H9 (cell line): ENCODE data around the gene LMTK3. TPM values are rescaled to one million over a fixed set of nuclear protein-coding genes. Genes with fewer than 3 reads are reported as not detected.
A peak's percentile ranks its signal among the peaks of the same experiment; 100 is the strongest.

Experiments used
- DNase-seq: peaks from one replicate; pipeline ENCODE4 v3.0.0-alpha.2; 2017
- H2AFZ ChIP-seq: one replicate; pipeline ENCODE4 v1.6.1; 2013; ENCODE audit warnings: mild to moderate bottlenecking, low read length, control low read depth, moderate library complexity
- H2AK5ac ChIP-seq: 2 replicates; pipeline ENCODE4 v1.6.1; 2013; ENCODE audit warnings: low read length, control low read depth, mixed read lengths; ENCODE audit not compliant: insufficient read length
- H2BK120ac ChIP-seq: one replicate; pipeline ENCODE4 v1.6.1; 2013; ENCODE audit warnings: low read depth, mild to moderate bottlenecking, low read length, control low read depth, inconsistent platforms; ENCODE audit not compliant: poor library complexity, severe bottlenecking
- H2BK12ac ChIP-seq: 2 replicates; pipeline ENCODE4 v1.6.1; 2013; ENCODE audit warnings: low read length, control low read depth, mixed read lengths, low read depth; ENCODE audit not compliant: insufficient read length
- H2BK15ac ChIP-seq: 2 replicates; pipeline ENCODE4 v1.6.1; 2013; ENCODE audit warnings: low read depth, low read length, control low read depth
- H2BK20ac ChIP-seq: one replicate; pipeline ENCODE4 v1.6.1; 2013; ENCODE audit warnings: low read depth, mild to moderate bottlenecking, low read length, control low read depth, inconsistent platforms; ENCODE audit not compliant: poor library complexity, severe bottlenecking
- H2BK5ac ChIP-seq: 2 replicates; pipeline ENCODE4 v1.6.1; 2013; ENCODE audit warnings: low read length, control low read depth, mixed read lengths; ENCODE audit not compliant: insufficient read length
- H3K14ac ChIP-seq: 2 replicates; pipeline ENCODE4 v1.6.1; 2013; ENCODE audit warnings: low read length, control low read depth; ENCODE audit not compliant: insufficient read depth
- H3K18ac ChIP-seq: 2 replicates; pipeline ENCODE4 v1.6.1; 2013; ENCODE audit warnings: low read depth, mild to moderate bottlenecking, mixed read lengths, low read length, control low read depth; ENCODE audit not compliant: insufficient read length
- H3K23ac ChIP-seq: 2 replicates; pipeline ENCODE4 v1.6.1; 2013; ENCODE audit warnings: low read length, control low read depth, mixed read lengths, low read depth; ENCODE audit not compliant: insufficient read length
- H3K23me2 ChIP-seq: 2 replicates; pipeline ENCODE4 v1.6.1; 2013; ENCODE audit warnings: low read depth, mild to moderate bottlenecking, mixed read lengths, low read length, control low read depth; ENCODE audit not compliant: insufficient read length, poor library complexity, severe bottlenecking
- H3K27ac ChIP-seq: 2 replicates; pipeline ENCODE4 v1.5.1; 2013; ENCODE audit warnings: low read length, control low read depth, mixed read lengths, low read depth; ENCODE audit not compliant: insufficient read length
- H3K27me3 ChIP-seq: 2 replicates; pipeline ENCODE4 v1.6.1; 2013; ENCODE audit warnings: low read length, control low read depth, inconsistent platforms; ENCODE audit not compliant: insufficient read depth
- H3K4ac ChIP-seq: 2 replicates; pipeline ENCODE4 v1.6.1; 2013; ENCODE audit warnings: low read depth, mild to moderate bottlenecking, control low read depth, inconsistent platforms, low read length, moderate library complexity
- H3K4me1 ChIP-seq: 2 replicates; pipeline ENCODE4 v1.6.1; 2013; ENCODE audit warnings: low read length, control low read depth, inconsistent platforms; ENCODE audit not compliant: insufficient read depth
- H3K4me2 ChIP-seq: 2 replicates; pipeline ENCODE4 v1.6.1; 2013; ENCODE audit warnings: low read length, control low read depth, mixed read lengths; ENCODE audit not compliant: insufficient read length, insufficient read depth
- H3K56ac ChIP-seq: 2 replicates; pipeline ENCODE4 v1.6.1; 2013; ENCODE audit warnings: low read depth, mild to moderate bottlenecking, mixed read lengths, low read length, control low read depth; ENCODE audit not compliant: insufficient read length
- H3K79me1 ChIP-seq: 2 replicates; pipeline ENCODE4 v1.6.1; 2013; ENCODE audit warnings: low read depth, mild to moderate bottlenecking, moderate library complexity, low read length, control low read depth, inconsistent platforms; ENCODE audit not compliant: insufficient read depth, poor library complexity, severe bottlenecking
- H3K79me2 ChIP-seq: 2 replicates; pipeline ENCODE4 v1.6.1; 2013; ENCODE audit warnings: low read length, control low read depth, inconsistent platforms; ENCODE audit not compliant: insufficient read depth
- H3K9ac ChIP-seq: 2 replicates; pipeline ENCODE4 v1.6.1; 2013; ENCODE audit warnings: low read length, control low read depth, mixed read lengths; ENCODE audit not compliant: insufficient read length; ENCODE audit errors: extremely low read depth
- H3K9me3 ChIP-seq: one replicate; pipeline ENCODE4 v1.6.1; 2013; ENCODE audit warnings: low read depth, low read length, inconsistent platforms; ENCODE audit not compliant: control insufficient read depth
- H3T11ph ChIP-seq: one replicate; pipeline ENCODE4 v1.6.1; 2013; ENCODE audit warnings: mild to moderate bottlenecking, low read length, control low read depth, inconsistent platforms
- H4K20me1 ChIP-seq: one replicate; pipeline ENCODE4 v1.6.1; 2013; ENCODE audit not compliant: control insufficient read depth, insufficient read length, insufficient read depth
- H4K5ac ChIP-seq: 2 replicates; pipeline ENCODE4 v1.6.1; 2013; ENCODE audit warnings: low read depth, mild to moderate bottlenecking, mixed read lengths, low read length, control low read depth; ENCODE audit not compliant: insufficient read length
- H4K8ac ChIP-seq: replicated peaks from 2 replicates; pipeline ENCODE4 v1.6.1; 2013; ENCODE audit warnings: low read length, control low read depth, mixed read lengths, low read depth; ENCODE audit not compliant: insufficient read length
- H4K91ac ChIP-seq: 2 replicates; pipeline ENCODE4 v1.6.1; 2013; ENCODE audit warnings: low read depth, mild to moderate bottlenecking, moderate library complexity, mixed read lengths, low read length, control low read depth; ENCODE audit not compliant: insufficient read length
- H3K27ac Mint-ChIP-seq, 3 experiments: 2 replicates in 2 of 3; 3 replicates in 1 of 3; pipeline ENCODE4 v1.8.0; 2020 to 2021; ENCODE audit warnings: mixed read lengths in 3 of 3, mild to moderate bottlenecking in 1 of 3, moderate library complexity in 1 of 3
- H3K27me3 Mint-ChIP-seq: 2 replicates; pipeline ENCODE4 v1.8.0; 2021; ENCODE audit warnings: low read depth, mild to moderate bottlenecking, moderate library complexity, mixed read lengths
- H3K36me3 Mint-ChIP-seq, 3 experiments: 2 replicates in 2 of 3; 3 replicates in 1 of 3; pipeline ENCODE4 v1.8.0; 2020 to 2021; ENCODE audit warnings: low read depth in 3 of 3, mixed read lengths in 3 of 3; ENCODE audit not compliant: insufficient read depth in 1 of 3
- H3K4me1 Mint-ChIP-seq, 2 experiments: 2 replicates each; pipeline ENCODE4 v1.8.0; 2020; ENCODE audit warnings: mixed read lengths in 2 of 2
- H3K4me3 Mint-ChIP-seq, 2 experiments: 2 replicates in 1 of 2; 3 replicates in 1 of 2; pipeline ENCODE4 v1.8.0; 2020 to 2021; ENCODE audit warnings: mild to moderate bottlenecking in 2 of 2, mixed read lengths in 2 of 2, moderate library complexity in 1 of 2
- H3K9me3 Mint-ChIP-seq, 2 experiments: 2 replicates in 1 of 2; 3 replicates in 1 of 2; pipeline ENCODE4 v1.8.0; 2020; ENCODE audit warnings: mild to moderate bottlenecking in 2 of 2, mixed read lengths in 2 of 2, moderate library complexity in 1 of 2
- WGBS: extraction: QIAGEN DNeasy Blood & Tissue Kit; methylation state at CpG from one replicate; pipeline ENCODE4 v1.1.7; 2013; ENCODE audit warnings: missing lambda C conversion rate, low lambda C conversion rate, mixed read lengths; ENCODE audit not compliant: insufficient read length; ENCODE audit errors: extremely low coverage; 5-methylcytosine and 5-hydroxymethylcytosine counted together
- total RNA-seq: library from RNA; stranded (reverse); gene quantifications from 2 replicates; pipeline ENCODE4 v1.2.1, GENCODE V29; 2021
- TF ChIP-seq, protein P1 (sequence below): fragments of 200-600 bp; sonication (generic); conservative IDR thresholded peaks from 3 replicates; pipeline ENCODE4 v1.8.0; 2021; ENCODE audit warnings: antibody characterized with exemption, mild to moderate bottlenecking

Gene LMTK3
- total RNA-seq, 1 experiment from 2014 or later, result 14.4 TPM

- Mint-ChIP-seq H3K36me3 (peaks cover 28 to 44% (median 30%) of the 10 kb centered on the region in 3 experiments), H3K27ac (peak overlapping the region in 2 of 3 experiments; percentile 90 to 99; a peak in 3 of 7 replicates), H3K4me1 (peaks cover 13 to 17% of the 10 kb centered on the region in 2 experiments), H3K4me3 (peak overlapping the region; percentile 89 to 95), H3K27me3 (no peaks in the 10 kb centered on the region), H3K9me3 (no peaks in the 10 kb centered on the region; a peak in 1 of 5 replicates)
- Histone ChIP-seq H3K23ac (no peak overlapping the region), H3K4ac (no peak overlapping the region), H3K9ac (no peak overlapping the region), H2BK20ac (no peak overlapping the region), H3K27me3 (no peaks in the 10 kb centered on the region), H3K4me2 (peak overlapping the region; percentile 85), H4K91ac (no peak overlapping the region), H3K14ac (no peak overlapping the region), H3K79me1 (peaks cover 3% of the 10 kb centered on the region), H2AK5ac (no peak overlapping the region), H3K56ac (no peak overlapping the region), H3K9me3 (no peaks in the 10 kb centered on the region), H4K20me1 (no peaks in the 10 kb centered on the region), H2BK15ac (no peak overlapping the region), H2AFZ (no peak overlapping the region), H2BK120ac (no peak overlapping the region), H3K23me2 (peaks cover 8% of the 10 kb centered on the region), H3K18ac (no peak overlapping the region), H3K79me2 (0 out of 2 replicates have a peak, but pooled peaks cover 2% of the 10 kb centered on the region), H3K4me1 (peaks cover 2% of the 10 kb centered on the region; the same call in 1 of the 2 replicates), H2BK5ac (no peak overlapping the region), H3T11ph (no peak overlapping the region), H3K27ac (no peak overlapping the region), H4K8ac (no peak overlapping the region), H2BK12ac (no peak overlapping the region), H4K5ac (no peak overlapping the region)
- DNase-seq, result no peak
- no CpG with 5 or more reads among the region's 3 CpGs for WGBS
- TF ChIP-seq, protein P1, sequence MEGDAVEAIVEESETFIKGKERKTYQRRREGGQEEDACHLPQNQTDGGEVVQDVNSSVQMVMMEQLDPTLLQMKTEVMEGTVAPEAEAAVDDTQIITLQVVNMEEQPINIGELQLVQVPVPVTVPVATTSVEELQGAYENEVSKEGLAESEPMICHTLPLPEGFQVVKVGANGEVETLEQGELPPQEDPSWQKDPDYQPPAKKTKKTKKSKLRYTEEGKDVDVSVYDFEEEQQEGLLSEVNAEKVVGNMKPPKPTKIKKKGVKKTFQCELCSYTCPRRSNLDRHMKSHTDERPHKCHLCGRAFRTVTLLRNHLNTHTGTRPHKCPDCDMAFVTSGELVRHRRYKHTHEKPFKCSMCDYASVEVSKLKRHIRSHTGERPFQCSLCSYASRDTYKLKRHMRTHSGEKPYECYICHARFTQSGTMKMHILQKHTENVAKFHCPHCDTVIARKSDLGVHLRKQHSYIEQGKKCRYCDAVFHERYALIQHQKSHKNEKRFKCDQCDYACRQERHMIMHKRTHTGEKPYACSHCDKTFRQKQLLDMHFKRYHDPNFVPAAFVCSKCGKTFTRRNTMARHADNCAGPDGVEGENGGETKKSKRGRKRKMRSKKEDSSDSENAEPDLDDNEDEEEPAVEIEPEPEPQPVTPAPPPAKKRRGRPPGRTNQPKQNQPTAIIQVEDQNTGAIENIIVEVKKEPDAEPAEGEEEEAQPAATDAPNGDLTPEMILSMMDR, result no peak
Observed at GRCh38 chr19:48444936-48445200, 66.8 kb downstream of the LMTK3 start.
